Tibial nerve (tissue), 4 donors: ENCODE results near the gene LEMD2.

Source experiments
- EP300 ChIP-seq, 2 donors: sonication (generic); formaldehyde crosslinking; IDR thresholded peaks; one replicate each; pipeline ENCODE4 v1.6.1; 2017; ENCODE audit warnings: antibody characterized with exemption in 2 of 2, mild to moderate bottlenecking in 1 of 2
- POLR2A ChIP-seq, 2 donors: fragments of 450-650 bp; IDR thresholded peaks; one replicate each; pipeline ENCODE4 v1.6.1; 2017; ENCODE audit warnings: antibody characterized with exemption in 2 of 2, mild to moderate bottlenecking in 2 of 2, moderate library complexity in 2 of 2
- TF ChIP-seq, protein P1 (sequence below), 5 experiments: fragments of 200-600 bp in 3 of 5; fragments of 450-650 bp in 2 of 5; sonication (generic) in 3 of 5; IDR thresholded peaks; one replicate each; pipeline ENCODE4 v1.5.1; 2016 to 2019; ENCODE audit warnings: antibody characterized with exemption in 5 of 5, mild to moderate bottlenecking in 3 of 5, moderate library complexity in 2 of 5

GRCh38 chr6:33830635-33831240 lies 41.8 kb upstream of the LEMD2 start:
- TF ChIP-seq, protein P1, sequence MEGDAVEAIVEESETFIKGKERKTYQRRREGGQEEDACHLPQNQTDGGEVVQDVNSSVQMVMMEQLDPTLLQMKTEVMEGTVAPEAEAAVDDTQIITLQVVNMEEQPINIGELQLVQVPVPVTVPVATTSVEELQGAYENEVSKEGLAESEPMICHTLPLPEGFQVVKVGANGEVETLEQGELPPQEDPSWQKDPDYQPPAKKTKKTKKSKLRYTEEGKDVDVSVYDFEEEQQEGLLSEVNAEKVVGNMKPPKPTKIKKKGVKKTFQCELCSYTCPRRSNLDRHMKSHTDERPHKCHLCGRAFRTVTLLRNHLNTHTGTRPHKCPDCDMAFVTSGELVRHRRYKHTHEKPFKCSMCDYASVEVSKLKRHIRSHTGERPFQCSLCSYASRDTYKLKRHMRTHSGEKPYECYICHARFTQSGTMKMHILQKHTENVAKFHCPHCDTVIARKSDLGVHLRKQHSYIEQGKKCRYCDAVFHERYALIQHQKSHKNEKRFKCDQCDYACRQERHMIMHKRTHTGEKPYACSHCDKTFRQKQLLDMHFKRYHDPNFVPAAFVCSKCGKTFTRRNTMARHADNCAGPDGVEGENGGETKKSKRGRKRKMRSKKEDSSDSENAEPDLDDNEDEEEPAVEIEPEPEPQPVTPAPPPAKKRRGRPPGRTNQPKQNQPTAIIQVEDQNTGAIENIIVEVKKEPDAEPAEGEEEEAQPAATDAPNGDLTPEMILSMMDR (IDR thresholded peaks at IDR 0.05): no peak
- no peak for TF ChIP-seq POLR2A (IDR thresholded peaks at IDR 0.05)
- no peak for TF ChIP-seq EP300 (IDR thresholded peaks at IDR 0.05)
